Measurements from ENCODE around the gene DUT.

DNA sequence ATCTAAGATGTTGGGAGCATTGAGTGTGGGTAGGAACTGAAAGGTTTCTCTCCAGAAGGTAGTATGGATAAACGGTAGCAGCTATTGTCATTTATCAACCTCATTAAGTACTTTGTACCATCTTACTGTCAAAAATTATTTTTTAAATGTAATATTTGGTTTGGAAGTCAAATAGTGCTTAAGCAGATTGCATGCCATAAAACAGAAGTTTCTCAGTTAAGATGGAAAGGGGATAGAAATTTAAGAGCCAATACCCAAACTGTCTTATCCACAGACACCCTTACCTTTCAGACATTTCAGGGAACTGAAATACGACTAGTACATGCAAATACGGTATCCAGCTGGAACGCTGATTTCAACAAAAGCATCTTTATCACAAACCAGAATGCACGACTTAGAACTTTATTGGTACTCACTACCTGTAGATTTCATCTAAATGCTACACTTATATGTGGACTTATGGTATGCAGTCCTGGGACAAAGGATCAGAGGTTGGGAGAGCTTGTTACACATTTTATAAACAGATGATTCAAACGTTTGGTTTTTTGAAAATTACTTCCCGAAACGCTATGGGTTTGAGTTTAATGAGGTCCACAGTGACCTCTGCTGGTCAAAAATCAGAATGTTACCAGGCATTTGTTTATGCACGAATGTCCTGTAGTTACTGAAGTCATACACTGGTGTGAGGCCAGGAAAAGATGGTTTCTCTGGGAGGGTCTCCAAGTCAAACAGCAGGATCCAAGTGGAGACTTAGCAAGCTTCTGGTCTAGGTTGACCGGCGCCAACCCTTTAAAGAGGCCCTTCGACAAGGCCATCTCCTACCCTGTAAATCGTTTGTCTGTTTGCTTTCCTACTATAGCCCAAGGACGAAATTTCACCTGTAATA, 45.7 kb upstream of the DUT start:
- TF ChIP-seq, protein P1, sequence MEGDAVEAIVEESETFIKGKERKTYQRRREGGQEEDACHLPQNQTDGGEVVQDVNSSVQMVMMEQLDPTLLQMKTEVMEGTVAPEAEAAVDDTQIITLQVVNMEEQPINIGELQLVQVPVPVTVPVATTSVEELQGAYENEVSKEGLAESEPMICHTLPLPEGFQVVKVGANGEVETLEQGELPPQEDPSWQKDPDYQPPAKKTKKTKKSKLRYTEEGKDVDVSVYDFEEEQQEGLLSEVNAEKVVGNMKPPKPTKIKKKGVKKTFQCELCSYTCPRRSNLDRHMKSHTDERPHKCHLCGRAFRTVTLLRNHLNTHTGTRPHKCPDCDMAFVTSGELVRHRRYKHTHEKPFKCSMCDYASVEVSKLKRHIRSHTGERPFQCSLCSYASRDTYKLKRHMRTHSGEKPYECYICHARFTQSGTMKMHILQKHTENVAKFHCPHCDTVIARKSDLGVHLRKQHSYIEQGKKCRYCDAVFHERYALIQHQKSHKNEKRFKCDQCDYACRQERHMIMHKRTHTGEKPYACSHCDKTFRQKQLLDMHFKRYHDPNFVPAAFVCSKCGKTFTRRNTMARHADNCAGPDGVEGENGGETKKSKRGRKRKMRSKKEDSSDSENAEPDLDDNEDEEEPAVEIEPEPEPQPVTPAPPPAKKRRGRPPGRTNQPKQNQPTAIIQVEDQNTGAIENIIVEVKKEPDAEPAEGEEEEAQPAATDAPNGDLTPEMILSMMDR (IDR thresholded peaks at IDR 0.05) = peak in 3 of 4 experiments; percentile 69 to 74 (median 70)
- TF ChIP-seq POLR2A (IDR thresholded peaks at IDR 0.05) = no peak
